ENCODE measurements around the gene CFAP65. TPM values are rescaled to one million over a fixed set of nuclear protein-coding genes. Genes with fewer than 3 reads are reported as not detected.

CFAP65 gene
- total and polyA plus RNA-seq, 9 of the 15 experiments (the other 6 are each of a cell fraction or from before 2014, with no cell fraction given), result not detected

GRCh38 chr2:219078951-219079350, 37.6 kb upstream of the CFAP65 start (continued):
- TF ChIP-seq ARHGAP35 (IDR thresholded peaks at IDR 0.05; ENCODE audit: partially characterized antibody) (no peak), RERE (CRISPR knock-in tag; IDR thresholded peaks at IDR 0.05; ENCODE audit: borderline replicate concordance) (no peak), ZFP91 (CRISPR knock-in tag; IDR thresholded peaks at IDR 0.05) (no peak), NCOA1 (IDR thresholded peaks at IDR 0.05; ENCODE audit: low read depth) (no peak), NRF1 (conservative IDR thresholded peaks at IDR 0.05 in 1 of 2, IDR thresholded peaks at IDR 0.05 in 1 of 2) (no peak), SMAD4 (CRISPR knock-in tag; conservative IDR thresholded peaks at IDR 0.05) (no peak), CLOCK (CRISPR knock-in tag; IDR thresholded peaks at IDR 0.05; ENCODE audit: borderline replicate concordance) (no peak), SAFB (IDR thresholded peaks at IDR 0.05; ENCODE audit: borderline replicate concordance, low read depth, low read length) (no peak)

Measured in K562 (cell line).